PC-3 (cell line): ENCODE results near the gene PAPPA. TPM values are rescaled to one million over a fixed set of nuclear protein-coding genes. Genes with fewer than 3 reads are reported as not detected.

ENCODE experiments used
- ATAC-seq: fragments of 200-7000 bp; cut with Tn5 transposase; 2 replicates; pipeline ENCODE4 v1.9.1; 2020; ENCODE audit warnings: mild to moderate bottlenecking, moderate library complexity
- BruUV-seq: library from RNA; stranded (reverse); fragments of 400-500 nt; replicated peaks from 2 replicates; lab custom pipeline; 2021; lab: Mats Ljungman, UMichigan
- CTCF ChIA-PET: fragments of 300-600 bp; sonication (Branson Sonifier 250); formaldehyde crosslinking; loops from one replicate; lab custom pipeline; 2022; ENCODE audit warnings: antibody characterized with exemption; lab: Charles Lee
- POLR2A ChIA-PET: fragments of 300-600 bp; sonication (Branson Sonifier 250); formaldehyde crosslinking; loops from one replicate; lab custom pipeline; 2022; ENCODE audit warnings: antibody characterized with exemption; ENCODE audit not compliant: unreplicated experiment; lab: Charles Lee
- DNase-seq: peaks from one replicate; pipeline ENCODE4 v3.0.0-alpha.2; 2015
- H2AFZ ChIP-seq: fragments of 300-600 bp; sonication (generic); 2 replicates; pipeline ENCODE4 v1.6.0; 2016; ENCODE audit warnings: antibody characterized with exemption, low read length
- H3F3A ChIP-seq: fragments of 300-600 bp; sonication (generic); one replicate; pipeline ENCODE4 v1.6.0; 2017; ENCODE audit warnings: antibody characterized with exemption, low read length, control low read depth, mild to moderate bottlenecking; ENCODE audit not compliant: unreplicated experiment
- H3K27ac ChIP-seq: fragments of 300-600 bp; sonication (generic); 2 replicates; pipeline ENCODE4 v1.5.1; 2016; ENCODE audit warnings: mild to moderate bottlenecking, low read length
- H3K27me3 ChIP-seq: fragments of 300-600 bp; sonication (generic); 2 replicates; pipeline ENCODE4 v1.6.1; 2016; ENCODE audit warnings: low read length, mixed read lengths
- H3K36me3 ChIP-seq: fragments of 300-600 bp; sonication (generic); 2 replicates; pipeline ENCODE4 v1.6.1; 2016; ENCODE audit warnings: low read depth, mixed run types, low read length, mixed read lengths
- H3K4me1 ChIP-seq: fragments of 300-600 bp; sonication (generic); 2 replicates; pipeline ENCODE4 v1.5.1; 2016; ENCODE audit warnings: low read length; ENCODE audit not compliant: insufficient read depth
- H3K4me2 ChIP-seq: fragments of 300-600 bp; sonication (generic); 2 replicates; pipeline ENCODE4 v1.6.0; 2016; ENCODE audit warnings: low read length
- H3K4me3 ChIP-seq: fragments of 300-600 bp; sonication (generic); 2 replicates; pipeline ENCODE4 v1.5.1; 2016; ENCODE audit warnings: mild to moderate bottlenecking, low read length, mixed read lengths
- H3K79me2 ChIP-seq: fragments of 300-600 bp; sonication (generic); 2 replicates; pipeline ENCODE4 v1.6.1; 2017; ENCODE audit warnings: low read length, mixed read lengths
- H3K9ac ChIP-seq: fragments of 300-600 bp; sonication (generic); 2 replicates; pipeline ENCODE4 v1.6.0; 2016; ENCODE audit warnings: mild to moderate bottlenecking, low read length
- H3K9me2 ChIP-seq: fragments of 300-600 bp; sonication (generic); replicated peaks from 2 replicates; pipeline ENCODE4 v1.6.1; 2016; ENCODE audit warnings: mixed run types, low read length, mixed read lengths
- H3K9me3 ChIP-seq: fragments of 300-600 bp; sonication (generic); 2 replicates; pipeline ENCODE4 v1.6.1; 2016; ENCODE audit warnings: low read length, mixed read lengths
- H4K20me1 ChIP-seq: fragments of 300-600 bp; sonication (generic); 2 replicates; pipeline ENCODE4 v1.6.1; 2016; ENCODE audit warnings: low read length, mixed read lengths
- EZH2 ChIP-seq: fragments of 300-600 bp; sonication (generic); IDR thresholded peaks from one replicate; pipeline ENCODE4 v1.6.1; 2017; ENCODE audit warnings: antibody characterized with exemption, mild to moderate bottlenecking, low read length; ENCODE audit not compliant: unreplicated experiment
- EZH2phosphoT487 ChIP-seq: fragments of 300-600 bp; sonication (generic); IDR thresholded peaks from 2 replicates; pipeline ENCODE4 v1.6.1; 2018; ENCODE audit warnings: mild to moderate bottlenecking, antibody characterized with exemption, low read length, borderline replicate concordance
- intact Hi-C: fragments of 100-400 bp; cut with micrococcal nuclease; formaldehyde crosslinking; loops from 2 replicates; pipeline ENCODE4 v1.9.0; 2023
- total RNA-seq: library from RNA; depleted of rRNA; stranded (reverse); fragments of >200 nt; gene quantifications from 2 replicates; pipeline ENCODE4 v1.2.3, GENCODE V29; 2014
- TF ChIP-seq, protein P1 (sequence below): fragments of 300-600 bp; sonication (generic); conservative IDR thresholded peaks from 2 replicates; pipeline ENCODE4 v1.5.1; 2017; ENCODE audit warnings: antibody characterized with exemption, low read depth, mild to moderate bottlenecking, low read length

PAPPA gene
- total RNA-seq, 1 experiment from 2014 or later: not detected

DNA sequence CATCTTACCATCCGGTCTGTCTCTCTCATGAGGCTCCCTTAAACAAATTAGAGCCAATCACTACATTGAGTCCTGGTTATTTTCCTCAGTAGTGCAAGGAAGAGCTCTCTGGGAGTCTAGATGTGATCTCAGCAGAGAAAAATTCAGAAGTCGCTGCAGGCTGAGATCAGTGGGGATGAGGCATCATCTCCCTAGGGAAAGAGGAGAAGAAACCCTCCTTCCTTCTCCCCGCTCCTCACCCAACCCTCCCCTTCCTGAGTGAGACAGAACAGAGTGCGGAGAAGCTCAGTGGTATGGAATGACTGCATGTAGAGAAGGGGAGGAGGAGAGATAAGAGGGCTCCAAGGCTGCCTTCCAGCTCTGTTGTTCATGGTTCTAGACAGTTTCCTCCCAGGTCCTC, 80.5 kb downstream of the PAPPA start:
- ATAC-seq: no peak
- Histone ChIP-seq H4K20me1 (no peaks in the 10 kb centered on the region), H3K27me3 (no peaks in the 10 kb centered on the region), H3K79me2 (no peaks in the 10 kb centered on the region), H3K27ac (peak overlapping the region; percentile 70), H3K9me2 (no peaks in the 10 kb centered on the region), H3K36me3 (no peaks in the 10 kb centered on the region), H3K9ac (peak overlapping the region; percentile 6; the same call in 1 of the 2 replicates), H3F3A (no peaks in the 10 kb centered on the region), H3K4me3 (no peak overlapping the region), H3K4me2 (no peak overlapping the region), H2AFZ (no peak overlapping the region), H3K4me1 (no peaks in the 10 kb centered on the region; the same call in 1 of the 2 replicates), H3K9me3 (no peaks in the 10 kb centered on the region)
- ChIA-PET CTCF (no interaction called here), POLR2A (no interaction called here)
- BruUV-seq: no TSS peak
- TF ChIP-seq, protein P1, sequence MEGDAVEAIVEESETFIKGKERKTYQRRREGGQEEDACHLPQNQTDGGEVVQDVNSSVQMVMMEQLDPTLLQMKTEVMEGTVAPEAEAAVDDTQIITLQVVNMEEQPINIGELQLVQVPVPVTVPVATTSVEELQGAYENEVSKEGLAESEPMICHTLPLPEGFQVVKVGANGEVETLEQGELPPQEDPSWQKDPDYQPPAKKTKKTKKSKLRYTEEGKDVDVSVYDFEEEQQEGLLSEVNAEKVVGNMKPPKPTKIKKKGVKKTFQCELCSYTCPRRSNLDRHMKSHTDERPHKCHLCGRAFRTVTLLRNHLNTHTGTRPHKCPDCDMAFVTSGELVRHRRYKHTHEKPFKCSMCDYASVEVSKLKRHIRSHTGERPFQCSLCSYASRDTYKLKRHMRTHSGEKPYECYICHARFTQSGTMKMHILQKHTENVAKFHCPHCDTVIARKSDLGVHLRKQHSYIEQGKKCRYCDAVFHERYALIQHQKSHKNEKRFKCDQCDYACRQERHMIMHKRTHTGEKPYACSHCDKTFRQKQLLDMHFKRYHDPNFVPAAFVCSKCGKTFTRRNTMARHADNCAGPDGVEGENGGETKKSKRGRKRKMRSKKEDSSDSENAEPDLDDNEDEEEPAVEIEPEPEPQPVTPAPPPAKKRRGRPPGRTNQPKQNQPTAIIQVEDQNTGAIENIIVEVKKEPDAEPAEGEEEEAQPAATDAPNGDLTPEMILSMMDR: no peak
- TF ChIP-seq EZH2 (no peak), EZH2phosphoT487 (no peak)
- intact Hi-C loops: no loop called here
- peak; percentile 45 for DNase-seq

DNA sequence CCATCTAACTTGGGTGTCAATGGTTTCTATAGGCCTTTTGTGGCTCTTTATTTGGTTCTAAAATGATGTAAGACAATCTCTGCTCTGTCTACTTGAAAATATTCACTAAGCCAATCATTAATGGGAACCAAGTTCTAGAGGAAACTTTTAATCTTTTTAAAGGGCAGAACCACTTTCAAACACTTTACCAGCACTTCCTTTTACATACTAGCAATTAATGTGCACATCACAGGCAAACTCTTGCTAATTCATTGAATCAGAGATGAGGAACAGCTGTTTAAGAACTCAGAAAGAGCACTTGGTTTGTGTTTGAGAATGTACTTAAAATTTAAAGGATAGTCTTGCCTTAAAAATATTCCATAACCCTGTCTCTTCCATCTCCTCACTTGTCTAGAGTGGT, 83.4 kb downstream of the PAPPA start:
- TF ChIP-seq, protein P1: no peak
- TF ChIP-seq EZH2phosphoT487 (no peak), EZH2 (no peak)
- Histone ChIP-seq H3K9ac (no peak overlapping the region), H3K4me3 (no peak overlapping the region), H3K4me2 (no peak overlapping the region), H3K9me3 (no peaks in the 10 kb centered on the region), H3K9me2 (no peaks in the 10 kb centered on the region), H2AFZ (no peak overlapping the region), H3K4me1 (no peaks in the 10 kb centered on the region; the same call in 1 of the 2 replicates), H4K20me1 (no peaks in the 10 kb centered on the region), H3F3A (no peaks in the 10 kb centered on the region), H3K27me3 (0 out of 2 replicates have a peak, but pooled peaks cover 3% of the 10 kb centered on the region), H3K36me3 (no peaks in the 10 kb centered on the region), H3K27ac (no peak overlapping the region), H3K79me2 (no peaks in the 10 kb centered on the region)
- POLR2A ChIA-PET: no interaction called here
- DNase-seq (no peak), ATAC-seq (no peak)
- BruUV-seq: no TSS peak
- CTCF ChIA-PET: no interaction called here
- intact Hi-C loops: no loop called here

DNA sequence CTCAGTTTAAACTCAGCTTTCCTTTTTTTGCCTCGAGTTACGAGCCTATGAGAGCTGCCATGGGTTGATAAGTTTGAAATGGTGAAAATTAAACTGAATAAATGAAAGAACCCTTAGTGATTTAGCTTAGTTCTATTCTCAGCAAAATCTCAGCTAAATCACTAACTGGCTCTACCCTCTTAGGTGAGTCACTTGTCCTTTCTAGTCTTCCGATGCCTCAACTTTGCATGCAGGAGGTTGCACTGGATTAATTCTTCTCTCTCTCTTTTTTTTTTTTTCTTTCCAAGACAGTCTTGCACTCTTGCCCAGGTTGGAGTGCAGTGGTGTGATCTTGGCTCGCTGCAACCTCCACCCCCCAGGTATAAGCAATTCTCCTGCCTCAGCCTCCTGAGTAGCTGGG, 83.9 kb downstream of the PAPPA start:
- Histone ChIP-seq H3K4me1 (no peaks in the 10 kb centered on the region; the same call in 1 of the 2 replicates), H2AFZ (no peak overlapping the region), H4K20me1 (no peaks in the 10 kb centered on the region), H3K9ac (no peak overlapping the region), H3K9me2 (no peaks in the 10 kb centered on the region), H3F3A (no peaks in the 10 kb centered on the region), H3K27ac (no peak overlapping the region), H3K4me3 (no peak overlapping the region), H3K79me2 (no peaks in the 10 kb centered on the region), H3K36me3 (no peaks in the 10 kb centered on the region), H3K27me3 (0 out of 2 replicates have a peak, but pooled peaks cover 3% of the 10 kb centered on the region), H3K9me3 (no peaks in the 10 kb centered on the region), H3K4me2 (no peak overlapping the region)
- intact Hi-C loops: no loop called here
- CTCF ChIA-PET: no interaction called here
- DNase-seq: no peak
- no TSS peak for BruUV-seq
- POLR2A ChIA-PET: no interaction called here
- TF ChIP-seq EZH2phosphoT487 (no peak), EZH2 (no peak)
- TF ChIP-seq, protein P1: no peak
- ATAC-seq: no peak
